Panc1 (cell line): Measurements from ENCODE around the gene ARHGEF6.

Source experiments
- POLR2AphosphoS5 ChIP-seq: IDR thresholded peaks from 2 replicates; pipeline ENCODE4 v1.6.1; 2012; ENCODE audit warnings: mild to moderate bottlenecking, low read depth, low read length, moderate library complexity
- SIN3A ChIP-seq: IDR thresholded peaks from 2 replicates; pipeline ENCODE4 v1.6.1; 2012; ENCODE audit warnings: low read depth, mild to moderate bottlenecking, low read length, moderate library complexity, borderline replicate concordance; ENCODE audit not compliant: insufficient read depth
- TF ChIP-seq, protein P1 (sequence below): fragments of 450-650 bp; IDR thresholded peaks from 2 replicates; pipeline ENCODE4 v1.5.1; 2017; ENCODE audit warnings: mild to moderate bottlenecking
- TF ChIP-seq, protein P2 (sequence below), 2 experiments: IDR thresholded peaks; 2 replicates each; pipeline ENCODE4 v1.6.1; 2011 to 2012; ENCODE audit warnings: low read depth in 2 of 2, control low read depth in 1 of 2, low read length in 1 of 2, mild to moderate bottlenecking in 1 of 2, moderate library complexity in 1 of 2; ENCODE audit not compliant: insufficient read depth in 1 of 2

DNA sequence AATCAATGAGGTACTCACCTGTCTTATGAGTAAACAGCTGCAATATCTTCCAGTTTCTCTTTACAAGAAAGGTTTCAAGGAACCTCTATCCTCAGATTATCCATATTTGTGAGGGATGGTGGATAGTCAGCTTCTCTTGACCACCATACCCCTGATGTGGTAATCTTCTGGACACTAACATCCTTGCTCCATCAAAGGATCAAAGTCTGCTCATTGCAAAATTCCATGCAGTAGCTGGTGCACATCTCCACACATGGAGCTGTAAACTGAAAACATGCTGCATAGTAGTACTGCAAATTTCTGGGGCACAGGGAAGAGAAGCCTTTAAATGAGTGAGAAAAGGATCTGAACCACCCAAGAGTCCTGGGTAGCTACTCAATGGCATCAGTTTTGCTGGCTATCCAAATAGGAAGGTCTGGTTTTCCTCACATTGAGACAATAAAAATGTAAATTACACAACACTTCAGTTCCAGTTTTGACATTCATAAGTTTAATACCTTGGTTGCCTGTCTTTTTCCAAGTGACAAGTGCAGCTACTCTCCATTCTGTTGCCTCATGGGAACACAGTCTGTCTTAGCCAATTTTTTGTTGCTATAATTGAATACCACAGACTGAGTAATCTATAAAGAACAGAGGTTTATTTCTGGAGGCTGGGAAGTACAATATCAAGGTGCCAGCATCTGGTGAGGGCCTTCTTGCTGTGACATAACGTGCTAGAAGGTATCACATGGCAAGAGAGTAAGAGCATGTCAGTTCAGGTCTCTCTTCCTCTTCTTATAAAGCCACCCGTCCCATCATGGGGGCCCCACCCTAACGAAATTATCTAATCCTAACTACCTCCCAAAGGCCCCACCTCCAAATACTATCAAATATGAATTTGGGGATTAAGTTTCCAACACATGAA lies 34.4 kb upstream of the ARHGEF6 start:
- TF ChIP-seq, protein P1, sequence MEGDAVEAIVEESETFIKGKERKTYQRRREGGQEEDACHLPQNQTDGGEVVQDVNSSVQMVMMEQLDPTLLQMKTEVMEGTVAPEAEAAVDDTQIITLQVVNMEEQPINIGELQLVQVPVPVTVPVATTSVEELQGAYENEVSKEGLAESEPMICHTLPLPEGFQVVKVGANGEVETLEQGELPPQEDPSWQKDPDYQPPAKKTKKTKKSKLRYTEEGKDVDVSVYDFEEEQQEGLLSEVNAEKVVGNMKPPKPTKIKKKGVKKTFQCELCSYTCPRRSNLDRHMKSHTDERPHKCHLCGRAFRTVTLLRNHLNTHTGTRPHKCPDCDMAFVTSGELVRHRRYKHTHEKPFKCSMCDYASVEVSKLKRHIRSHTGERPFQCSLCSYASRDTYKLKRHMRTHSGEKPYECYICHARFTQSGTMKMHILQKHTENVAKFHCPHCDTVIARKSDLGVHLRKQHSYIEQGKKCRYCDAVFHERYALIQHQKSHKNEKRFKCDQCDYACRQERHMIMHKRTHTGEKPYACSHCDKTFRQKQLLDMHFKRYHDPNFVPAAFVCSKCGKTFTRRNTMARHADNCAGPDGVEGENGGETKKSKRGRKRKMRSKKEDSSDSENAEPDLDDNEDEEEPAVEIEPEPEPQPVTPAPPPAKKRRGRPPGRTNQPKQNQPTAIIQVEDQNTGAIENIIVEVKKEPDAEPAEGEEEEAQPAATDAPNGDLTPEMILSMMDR: no peak
- TF ChIP-seq SIN3A (no peak), POLR2AphosphoS5 (no peak)
- TF ChIP-seq, protein P2, sequence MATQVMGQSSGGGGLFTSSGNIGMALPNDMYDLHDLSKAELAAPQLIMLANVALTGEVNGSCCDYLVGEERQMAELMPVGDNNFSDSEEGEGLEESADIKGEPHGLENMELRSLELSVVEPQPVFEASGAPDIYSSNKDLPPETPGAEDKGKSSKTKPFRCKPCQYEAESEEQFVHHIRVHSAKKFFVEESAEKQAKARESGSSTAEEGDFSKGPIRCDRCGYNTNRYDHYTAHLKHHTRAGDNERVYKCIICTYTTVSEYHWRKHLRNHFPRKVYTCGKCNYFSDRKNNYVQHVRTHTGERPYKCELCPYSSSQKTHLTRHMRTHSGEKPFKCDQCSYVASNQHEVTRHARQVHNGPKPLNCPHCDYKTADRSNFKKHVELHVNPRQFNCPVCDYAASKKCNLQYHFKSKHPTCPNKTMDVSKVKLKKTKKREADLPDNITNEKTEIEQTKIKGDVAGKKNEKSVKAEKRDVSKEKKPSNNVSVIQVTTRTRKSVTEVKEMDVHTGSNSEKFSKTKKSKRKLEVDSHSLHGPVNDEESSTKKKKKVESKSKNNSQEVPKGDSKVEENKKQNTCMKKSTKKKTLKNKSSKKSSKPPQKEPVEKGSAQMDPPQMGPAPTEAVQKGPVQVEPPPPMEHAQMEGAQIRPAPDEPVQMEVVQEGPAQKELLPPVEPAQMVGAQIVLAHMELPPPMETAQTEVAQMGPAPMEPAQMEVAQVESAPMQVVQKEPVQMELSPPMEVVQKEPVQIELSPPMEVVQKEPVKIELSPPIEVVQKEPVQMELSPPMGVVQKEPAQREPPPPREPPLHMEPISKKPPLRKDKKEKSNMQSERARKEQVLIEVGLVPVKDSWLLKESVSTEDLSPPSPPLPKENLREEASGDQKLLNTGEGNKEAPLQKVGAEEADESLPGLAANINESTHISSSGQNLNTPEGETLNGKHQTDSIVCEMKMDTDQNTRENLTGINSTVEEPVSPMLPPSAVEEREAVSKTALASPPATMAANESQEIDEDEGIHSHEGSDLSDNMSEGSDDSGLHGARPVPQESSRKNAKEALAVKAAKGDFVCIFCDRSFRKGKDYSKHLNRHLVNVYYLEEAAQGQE (IDR thresholded peaks at IDR 0.05; ENCODE audit: insufficient read depth in 1 of 2, low read depth in 2 of 2, low read length in 1 of 2): no peak
